Loucy (cell line): Measurements from ENCODE around the gene STK35.
A peak's percentile ranks its signal among the peaks of the same experiment; 100 is the strongest.

Experiments
- H2AFZ ChIP-seq: fragments of 200-600 bp; sonication (generic); 2 replicates; pipeline ENCODE4 v1.6.0; 2016; ENCODE audit warnings: antibody characterized with exemption, mild to moderate bottlenecking, low read length, moderate library complexity
- H3F3A ChIP-seq: fragments of 200-600 bp; 2 replicates; pipeline ENCODE4 v1.6.0; 2016; ENCODE audit warnings: antibody characterized with exemption, low read depth, mild to moderate bottlenecking
- H3K27me3 ChIP-seq: fragments of 200-600 bp; sonication (generic); 2 replicates; pipeline ENCODE4 v1.6.1; 2014; ENCODE audit warnings: low read length, mild to moderate bottlenecking; ENCODE audit not compliant: insufficient read depth, poor library complexity, severe bottlenecking
- H3K36me3 ChIP-seq: fragments of 200-600 bp; sonication (generic); 2 replicates; pipeline ENCODE4 v1.6.1; 2016; ENCODE audit warnings: low read length; ENCODE audit not compliant: insufficient read depth
- H3K4me1 ChIP-seq: fragments of 200-600 bp; sonication (generic); 2 replicates; pipeline ENCODE4 v1.5.1; 2014; ENCODE audit warnings: low read length, mild to moderate bottlenecking; ENCODE audit not compliant: insufficient read depth, poor library complexity, severe bottlenecking
- H3K4me2 ChIP-seq: fragments of 200-600 bp; sonication (generic); 2 replicates; pipeline ENCODE4 v1.6.0; 2014; ENCODE audit warnings: antibody characterized with exemption, low read length, low read depth, mild to moderate bottlenecking; ENCODE audit not compliant: poor library complexity, severe bottlenecking
- H3K4me3 ChIP-seq: fragments of 200-600 bp; sonication (generic); 2 replicates; pipeline ENCODE4 v1.5.1; 2014; ENCODE audit warnings: low read length, mild to moderate bottlenecking, mixed read lengths; ENCODE audit not compliant: poor library complexity, severe bottlenecking
- H3K79me2 ChIP-seq: fragments of 200-600 bp; sonication (generic); 2 replicates; pipeline ENCODE4 v1.6.1; 2014; ENCODE audit warnings: low read length; ENCODE audit not compliant: insufficient read depth
- H3K9ac ChIP-seq: fragments of 200-600 bp; sonication (generic); 2 replicates; pipeline ENCODE4 v1.6.0; 2014; ENCODE audit warnings: mild to moderate bottlenecking, low read depth, low read length, moderate library complexity; ENCODE audit not compliant: poor library complexity, severe bottlenecking
- H3K9me2 ChIP-seq: fragments of 200-600 bp; sonication (generic); replicated peaks from 2 replicates; pipeline ENCODE4 v1.6.1; 2016; ENCODE audit warnings: low read depth, low read length, mixed read lengths
- H3K9me3 ChIP-seq: fragments of 200-600 bp; sonication (generic); 2 replicates; pipeline ENCODE4 v1.6.1; 2014; ENCODE audit warnings: mild to moderate bottlenecking, antibody characterized with exemption, low read length, low read depth; ENCODE audit not compliant: insufficient read depth
- H4K20me1 ChIP-seq: fragments of 200-600 bp; sonication (generic); 2 replicates; pipeline ENCODE4 v1.6.0; 2014; ENCODE audit warnings: antibody characterized with exemption, low read length, mild to moderate bottlenecking; ENCODE audit not compliant: insufficient read depth, poor library complexity, severe bottlenecking
- CTCF ChIP-seq: fragments of 200-600 bp; sonication (generic); conservative IDR thresholded peaks from 2 replicates; pipeline ENCODE4 v1.5.1; 2014; ENCODE audit warnings: mild to moderate bottlenecking, antibody characterized with exemption, low read length
- EZH2phosphoT487 ChIP-seq: fragments of 200-600 bp; IDR thresholded peaks from 2 replicates; pipeline ENCODE4 v1.6.1; 2018; ENCODE audit warnings: antibody characterized with exemption, mild to moderate bottlenecking, moderate library complexity, borderline replicate concordance

The STK35 gene

GRCh38 chr20:2114127-2114959 lies 12.7 kb downstream of the STK35 start:
- H3F3A ChIP-seq, result no peaks in the 10 kb centered on the region
- H3K4me1 ChIP-seq, result peaks cover 17% of the 10 kb centered on the region
- no peak overlapping the region for H2AFZ ChIP-seq
- peak overlapping the region; percentile 22 for H3K4me2 ChIP-seq
- no peaks in the 10 kb centered on the region for H3K27me3 ChIP-seq
- no peaks in the 10 kb centered on the region for H3K9me2 ChIP-seq
- H3K4me3 ChIP-seq, result no peak overlapping the region
- no peak overlapping the region for H3K9ac ChIP-seq
- no peaks in the 10 kb centered on the region for H3K9me3 ChIP-seq
- TF ChIP-seq CTCF, result no peak
- TF ChIP-seq EZH2phosphoT487, result no peak
- peaks cover 83% of the 10 kb centered on the region for H3K79me2 ChIP-seq
- H3K36me3 ChIP-seq, result peaks cover 61% of the 10 kb centered on the region; the same call in 1 of the 2 replicates
- H4K20me1 ChIP-seq, result peaks cover 39% of the 10 kb centered on the region

GRCh38 chr20:2114990-2115681 lies 13.5 kb downstream of the STK35 start:
- Histone ChIP-seq H3K4me3 (no peak overlapping the region), H2AFZ (no peak overlapping the region), H4K20me1 (peaks cover 33% of the 10 kb centered on the region), H3K4me1 (peaks cover 10% of the 10 kb centered on the region), H3K36me3 (peaks cover 67% of the 10 kb centered on the region; the same call in 1 of the 2 replicates), H3K27me3 (no peaks in the 10 kb centered on the region), H3K4me2 (peak overlapping the region; percentile 22), H3K79me2 (peaks cover 83% of the 10 kb centered on the region), H3K9me3 (no peaks in the 10 kb centered on the region), H3K9ac (no peak overlapping the region), H3F3A (no peaks in the 10 kb centered on the region), H3K9me2 (no peaks in the 10 kb centered on the region)
- no peak for TF ChIP-seq CTCF
- TF ChIP-seq EZH2phosphoT487, result no peak

- Histone ChIP-seq H4K20me1 (peaks cover 21% of the 10 kb centered on the region), H3K4me1 (peaks cover 10% of the 10 kb centered on the region)
Observed at GRCh38 chr20:2116170-2116940, 14.7 kb downstream of the STK35 start.

More at GRCh38 chr20:2116170-2116940, 14.7 kb downstream of the STK35 start:
- no peak overlapping the region for H3K9ac ChIP-seq
- no peaks in the 10 kb centered on the region for H3F3A ChIP-seq
- H3K27me3 ChIP-seq, result no peaks in the 10 kb centered on the region
- no peak overlapping the region for H2AFZ ChIP-seq
- H3K4me3 ChIP-seq, result no peak overlapping the region
- no peak overlapping the region for H3K4me2 ChIP-seq
- no peaks in the 10 kb centered on the region for H3K9me2 ChIP-seq
- H3K79me2 ChIP-seq, result peaks cover 83% of the 10 kb centered on the region
- TF ChIP-seq EZH2phosphoT487, result no peak
- TF ChIP-seq CTCF, result no peak
- H3K9me3 ChIP-seq, result no peaks in the 10 kb centered on the region
- H3K36me3 ChIP-seq, result peaks cover 72% of the 10 kb centered on the region; the same call in 1 of the 2 replicates
